ENCODE data around the gene BEND2. TPM values are rescaled to one million over a fixed set of nuclear protein-coding genes. Genes with fewer than 3 reads are reported as not detected.

Gene BEND2
- total and polyA plus RNA-seq, 9 of the 15 experiments (the other 6 are each of a cell fraction or from before 2014, with no cell fraction given) = 0.01 to 0.18 (median 0.06) TPM; not detected in 3

DNA sequence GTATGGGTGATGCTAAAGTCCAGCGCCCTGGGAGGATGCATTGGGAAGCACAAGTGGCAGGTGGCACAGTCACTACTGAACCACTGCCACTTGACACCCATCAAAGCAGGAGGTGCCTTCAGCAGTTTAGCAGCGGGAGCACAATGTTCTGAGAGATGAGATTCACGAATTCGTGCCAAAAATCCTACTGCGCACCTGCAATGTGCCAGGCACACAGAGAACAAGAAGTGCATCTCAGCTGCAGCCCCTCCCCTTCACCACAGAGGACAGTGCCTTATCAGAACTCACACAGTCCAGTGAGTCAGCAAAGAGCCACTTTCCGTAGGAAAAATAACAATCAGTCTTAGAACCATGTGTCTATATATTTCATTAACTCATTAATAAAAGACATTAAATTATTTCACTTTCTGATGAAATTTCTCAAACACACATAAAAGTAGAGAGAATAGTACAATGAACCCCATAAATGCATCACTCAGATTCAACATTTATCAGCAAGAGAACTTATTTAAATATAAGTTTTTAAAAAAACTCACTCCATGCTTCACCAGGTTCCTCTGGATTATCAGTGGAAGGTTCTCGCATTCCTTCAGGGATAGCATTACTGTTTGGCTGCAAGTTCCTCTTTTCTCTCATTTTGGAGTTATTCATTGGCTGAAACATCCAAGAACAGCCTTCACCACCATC, 47.0 kb downstream of the BEND2 start (continued):
- TF ChIP-seq, protein P1, sequence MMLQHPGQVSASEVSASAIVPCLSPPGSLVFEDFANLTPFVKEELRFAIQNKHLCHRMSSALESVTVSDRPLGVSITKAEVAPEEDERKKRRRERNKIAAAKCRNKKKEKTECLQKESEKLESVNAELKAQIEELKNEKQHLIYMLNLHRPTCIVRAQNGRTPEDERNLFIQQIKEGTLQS (IDR thresholded peaks at IDR 0.05) = peak; percentile 37; the same call in 1 of the 2 replicates
- TF ChIP-seq, protein P1 (CRISPR knock-in tag; conservative IDR thresholded peaks at IDR 0.05) = no peak
- peak; percentile 79 for TF ChIP-seq SMARCA4 (IDR thresholded peaks at IDR 0.05)
- TF ChIP-seq FOS (IDR thresholded peaks at IDR 0.05; ENCODE audit: extremely low read depth, insufficient read length) = no peak
- TF ChIP-seq ARHGAP35 (IDR thresholded peaks at IDR 0.05; ENCODE audit: partially characterized antibody) = no peak
- peak; percentile 87 for TF ChIP-seq ZNF316 (IDR thresholded peaks at IDR 0.05)
- TF ChIP-seq SMARCC2 (IDR thresholded peaks at IDR 0.05; ENCODE audit: low read depth) = peak; percentile 54; the same call in 1 of the 2 replicates
- TF ChIP-seq C11orf30 (IDR thresholded peaks at IDR 0.05; ENCODE audit: low read depth) = peak; percentile 86
- TF ChIP-seq HMGN3 (IDR thresholded peaks at IDR 0.05; ENCODE audit: borderline replicate concordance, extremely low read depth, insufficient read length, low read depth, low read length) = no peak
- peak; percentile 84 for TF ChIP-seq FOSL1 (tag; conservative IDR thresholded peaks at IDR 0.05)
- no peak for TF ChIP-seq SMAD3 (CRISPR knock-in tag; conservative IDR thresholded peaks at IDR 0.05)
- peak; percentile 89 for TF ChIP-seq MAFF (IDR thresholded peaks at IDR 0.05; ENCODE audit: low read length)
- peak; percentile 21; the same call in 1 of the 2 replicates for TF ChIP-seq EP400 (IDR thresholded peaks at IDR 0.05)
- TF ChIP-seq NFIC (IDR thresholded peaks at IDR 0.05) = peak; percentile 48; the same call in 1 of the 2 replicates
- TF ChIP-seq TEAD4 (IDR thresholded peaks at IDR 0.05; ENCODE audit: low read length) = peak; percentile 79
- TF ChIP-seq TEAD4 (CRISPR knock-in tag; IDR thresholded peaks at IDR 0.05; ENCODE audit: borderline replicate concordance) = no peak
- TF ChIP-seq, protein P2, sequence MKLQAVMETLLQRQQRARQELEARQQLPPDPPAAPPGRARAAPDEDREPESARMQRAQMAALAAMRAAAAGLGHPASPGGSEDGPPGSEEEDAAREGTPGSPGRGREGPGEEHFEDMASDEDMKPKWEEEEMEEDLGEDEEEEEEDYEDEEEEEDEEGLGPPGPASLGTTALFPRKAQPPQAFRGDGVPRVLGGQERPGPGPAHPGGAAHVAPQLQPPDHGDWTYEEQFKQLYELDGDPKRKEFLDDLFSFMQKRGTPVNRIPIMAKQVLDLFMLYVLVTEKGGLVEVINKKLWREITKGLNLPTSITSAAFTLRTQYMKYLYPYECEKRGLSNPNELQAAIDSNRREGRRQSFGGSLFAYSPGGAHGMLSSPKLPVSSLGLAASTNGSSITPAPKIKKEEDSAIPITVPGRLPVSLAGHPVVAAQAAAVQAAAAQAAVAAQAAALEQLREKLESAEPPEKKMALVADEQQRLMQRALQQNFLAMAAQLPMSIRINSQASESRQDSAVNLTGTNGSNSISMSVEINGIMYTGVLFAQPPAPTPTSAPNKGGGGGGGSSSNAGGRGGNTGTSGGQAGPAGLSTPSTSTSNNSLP (IDR thresholded peaks at IDR 0.05; ENCODE audit: borderline replicate concordance, low read depth, low read length) = 0 out of 2 replicates have a peak, but pooled peaks have one; percentile 42
- TF ChIP-seq BACH1 (tag; IDR thresholded peaks at IDR 0.05) = peak; percentile 56; the same call in 1 of the 2 replicates
- TF ChIP-seq KDM1A (IDR thresholded peaks at IDR 0.05) = peak; percentile 52 to 59; a peak in 3 of 4 replicates
- peak; percentile 96 for TF ChIP-seq NFE2 (IDR thresholded peaks at IDR 0.05; ENCODE audit: low read depth)
- peak; percentile 83 for TF ChIP-seq SMARCE1 (IDR thresholded peaks at IDR 0.05)
- no peak for TF ChIP-seq PHTF2 (CRISPR knock-in tag; IDR thresholded peaks at IDR 0.05)
- TF ChIP-seq, protein P3, sequence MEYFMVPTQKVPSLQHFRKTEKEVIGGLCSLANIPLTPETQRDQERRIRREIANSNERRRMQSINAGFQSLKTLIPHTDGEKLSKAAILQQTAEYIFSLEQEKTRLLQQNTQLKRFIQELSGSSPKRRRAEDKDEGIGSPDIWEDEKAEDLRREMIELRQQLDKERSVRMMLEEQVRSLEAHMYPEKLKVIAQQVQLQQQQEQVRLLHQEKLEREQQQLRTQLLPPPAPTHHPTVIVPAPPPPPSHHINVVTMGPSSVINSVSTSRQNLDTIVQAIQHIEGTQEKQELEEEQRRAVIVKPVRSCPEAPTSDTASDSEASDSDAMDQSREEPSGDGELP (CRISPR knock-in tag; IDR thresholded peaks at IDR 0.05; ENCODE audit: borderline replicate concordance) = peak; percentile 69; the same call in 1 of the 2 replicates
- TF ChIP-seq, protein P4, sequence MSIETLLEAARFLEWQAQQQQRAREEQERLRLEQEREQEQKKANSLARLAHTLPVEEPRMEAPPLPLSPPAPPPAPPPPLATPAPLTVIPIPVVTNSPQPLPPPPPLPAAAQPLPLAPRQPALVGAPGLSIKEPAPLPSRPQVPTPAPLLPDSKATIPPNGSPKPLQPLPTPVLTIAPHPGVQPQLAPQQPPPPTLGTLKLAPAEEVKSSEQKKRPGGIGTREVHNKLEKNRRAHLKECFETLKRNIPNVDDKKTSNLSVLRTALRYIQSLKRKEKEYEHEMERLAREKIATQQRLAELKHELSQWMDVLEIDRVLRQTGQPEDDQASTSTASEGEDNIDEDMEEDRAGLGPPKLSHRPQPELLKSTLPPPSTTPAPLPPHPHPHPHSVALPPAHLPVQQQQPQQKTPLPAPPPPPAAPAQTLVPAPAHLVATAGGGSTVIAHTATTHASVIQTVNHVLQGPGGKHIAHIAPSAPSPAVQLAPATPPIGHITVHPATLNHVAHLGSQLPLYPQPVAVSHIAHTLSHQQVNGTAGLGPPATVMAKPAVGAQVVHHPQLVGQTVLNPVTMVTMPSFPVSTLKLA (conservative IDR thresholded peaks at IDR 0.05) = peak in 1 of 2 experiments; percentile 18; a peak in 1 of 4 replicates
- TF ChIP-seq STAT5A (IDR thresholded peaks at IDR 0.05; ENCODE audit: borderline replicate concordance, low read length) = peak; percentile 57; the same call in 1 of the 2 replicates
- 0 out of 2 replicates have a peak, but pooled peaks have one; percentile 38 for TF ChIP-seq BHLHE40 (IDR thresholded peaks at IDR 0.05; ENCODE audit: low read length)
